Measurements from ENCODE around the gene SLC35G3. TPM values are rescaled to one million over a fixed set of nuclear protein-coding genes. Genes with fewer than 3 reads are reported as not detected.
"Not testable (repeated sequence)": the region's sequence is repeated elsewhere in the genome, so short reads cannot be mapped to it uniquely, and the experiment has no call there.

SLC35G3 gene
- total RNA-seq (2021), result not detected in 2 replicates
- long read RNA-seq, result 0 reads

DNA sequence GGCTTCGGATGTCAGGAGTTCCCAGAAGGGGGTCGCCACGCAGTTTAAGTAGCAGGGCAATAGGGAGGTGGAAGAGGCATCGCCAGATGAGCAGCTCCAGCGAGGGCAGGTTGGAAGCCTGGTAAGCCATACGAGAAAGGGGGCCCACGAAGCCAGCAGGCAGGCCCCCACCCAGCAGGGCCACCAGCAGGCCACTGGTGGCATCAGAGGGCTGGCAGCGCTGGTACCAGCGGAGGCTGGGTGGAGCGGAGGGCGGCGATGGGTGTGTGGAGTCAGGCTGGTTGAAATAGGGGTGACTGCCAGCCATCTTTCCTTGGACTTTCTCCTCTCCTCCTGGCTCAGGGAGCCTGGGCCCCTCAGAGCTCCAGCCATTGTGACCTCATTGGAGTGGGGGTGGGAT is at the start of gene SLC35G3:
Gene SLC35G3 (minus strand): TSS at position 393 of the 400 bp plus-strand sequence. CDS start 86 bp downstream, at position 307.
- not testable (repeated sequence) for H4K8ac ChIP-seq (replicated peaks; ENCODE audit: insufficient read length, low read depth, low read length); H4K91ac ChIP-seq (ENCODE audit: insufficient read length, low read depth, low read length); H3K27me3 ChIP-seq (ENCODE audit: insufficient read depth, low read length); H3K4ac ChIP-seq (ENCODE audit: low read depth, low read length); H2BK20ac ChIP-seq (ENCODE audit: low read depth, low read length, poor library complexity, severe bottlenecking); H4K5ac ChIP-seq (ENCODE audit: insufficient read length, low read depth, low read length); H4K20me1 ChIP-seq (ENCODE audit: control insufficient read depth, insufficient read depth, insufficient read length); H3K18ac ChIP-seq (ENCODE audit: insufficient read length, low read depth, low read length); H3K4me2 ChIP-seq (ENCODE audit: insufficient read depth, insufficient read length, low read length); DNase-seq; H2BK15ac ChIP-seq (ENCODE audit: low read depth, low read length); H2BK12ac ChIP-seq (ENCODE audit: insufficient read length, low read depth, low read length); H2BK5ac ChIP-seq (ENCODE audit: insufficient read length, low read length); H3T11ph ChIP-seq (ENCODE audit: low read length); H3K27me3 Mint-ChIP-seq (ENCODE audit: low read depth); H3K56ac ChIP-seq (ENCODE audit: insufficient read length, low read depth, low read length); H3K23me2 ChIP-seq (ENCODE audit: insufficient read length, low read depth, low read length, poor library complexity, severe bottlenecking); H3K14ac ChIP-seq (ENCODE audit: insufficient read depth, low read length); H2BK120ac ChIP-seq (ENCODE audit: low read depth, low read length, poor library complexity, severe bottlenecking); H3K27ac ChIP-seq (ENCODE audit: insufficient read length, low read depth, low read length); H3K27ac Mint-ChIP-seq; H3K4me3 Mint-ChIP-seq; H2AFZ ChIP-seq (ENCODE audit: low read length); H2AK5ac ChIP-seq (ENCODE audit: insufficient read length, low read length); H3K23ac ChIP-seq (ENCODE audit: insufficient read length, low read depth, low read length); H3K4me1 ChIP-seq (ENCODE audit: insufficient read depth, low read length); H3K79me1 ChIP-seq (ENCODE audit: insufficient read depth, low read depth, low read length, poor library complexity, severe bottlenecking); H3K9me3 ChIP-seq (ENCODE audit: control insufficient read depth, low read depth, low read length); H3K9ac ChIP-seq (ENCODE audit: extremely low read depth, insufficient read length, low read length); H3K4me1 Mint-ChIP-seq; H3K79me2 ChIP-seq (ENCODE audit: insufficient read depth, low read length)
- H3K36me3 Mint-ChIP-seq (ENCODE audit: insufficient read depth in 1 of 3, low read depth in 3 of 3), result peaks cover 8 to 12% (median 9%) of the 10 kb centered on the region in 3 experiments
- peaks cover 34 to 38% of the 10 kb centered on the region in 2 experiments for H3K9me3 Mint-ChIP-seq
- no CpG with 5 or more reads among the region's 12 CpGs for WGBS (ENCODE audit: extremely low coverage, insufficient read length, low lambda C conversion rate)

Measured in H9 (cell line).